Measurements from ENCODE around the gene TACR1. TPM values are rescaled to one million over a fixed set of nuclear protein-coding genes. Genes with fewer than 3 reads are reported as not detected.

The TACR1 gene
- total RNA-seq, 1 donor from 2014 or later: not detected

DNA sequence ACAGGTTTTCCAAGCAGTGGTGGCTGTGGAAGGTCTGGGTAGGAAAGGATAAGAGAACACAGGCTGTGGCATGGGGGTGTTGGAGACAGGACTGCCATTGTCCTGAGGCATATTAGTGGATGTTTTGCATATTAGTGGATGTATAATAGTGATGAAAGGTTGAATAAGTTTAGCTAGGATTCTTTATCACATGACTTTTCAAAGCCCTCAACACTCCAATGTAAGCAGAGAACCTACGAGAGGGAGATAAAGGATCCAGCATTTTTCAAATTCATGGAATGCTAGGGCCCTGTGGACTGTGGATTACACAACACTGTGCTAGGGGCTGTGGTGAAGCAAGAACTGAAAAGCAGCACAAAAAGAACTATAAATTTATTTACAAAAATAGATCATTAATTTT lies 177.6 kb downstream of the TACR1 start:
- peaks cover 9% of the 10 kb centered on the region for H3K4me1 Mint-ChIP-seq (ENCODE audit: unreplicated experiment)

DNA sequence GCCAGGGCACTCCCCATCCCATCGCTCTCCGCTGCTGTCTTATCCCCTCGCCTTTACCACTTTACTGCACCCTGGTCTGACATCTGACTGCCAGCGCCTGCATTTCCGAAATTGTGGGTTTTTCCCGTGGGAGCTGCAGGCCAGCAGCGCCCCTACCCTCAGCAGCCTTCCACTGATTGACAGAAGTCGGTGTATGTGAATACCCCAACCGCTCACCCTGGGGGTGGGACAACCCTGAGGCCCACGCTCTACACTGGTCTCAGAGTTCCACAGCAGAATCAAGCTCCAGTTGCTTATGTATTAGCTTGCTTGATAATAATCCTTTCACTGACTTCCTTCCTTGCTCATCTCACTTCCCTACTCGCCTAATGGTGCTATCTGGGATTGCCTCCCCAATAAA lies 178.8 kb downstream of the TACR1 start:
- Mint-ChIP-seq H3K27me3 (ENCODE audit: unreplicated experiment) (no peaks in the 10 kb centered on the region), H3K36me3 (ENCODE audit: unreplicated experiment) (no peaks in the 10 kb centered on the region), H3K4me1 (ENCODE audit: unreplicated experiment) (peaks cover 9% of the 10 kb centered on the region), H3K9me3 (ENCODE audit: unreplicated experiment) (peaks cover 3% of the 10 kb centered on the region), H3K27ac (ENCODE audit: unreplicated experiment) (no peak overlapping the region), H3K4me3 (ENCODE audit: unreplicated experiment) (no peak overlapping the region)
- TF ChIP-seq, protein P1, sequence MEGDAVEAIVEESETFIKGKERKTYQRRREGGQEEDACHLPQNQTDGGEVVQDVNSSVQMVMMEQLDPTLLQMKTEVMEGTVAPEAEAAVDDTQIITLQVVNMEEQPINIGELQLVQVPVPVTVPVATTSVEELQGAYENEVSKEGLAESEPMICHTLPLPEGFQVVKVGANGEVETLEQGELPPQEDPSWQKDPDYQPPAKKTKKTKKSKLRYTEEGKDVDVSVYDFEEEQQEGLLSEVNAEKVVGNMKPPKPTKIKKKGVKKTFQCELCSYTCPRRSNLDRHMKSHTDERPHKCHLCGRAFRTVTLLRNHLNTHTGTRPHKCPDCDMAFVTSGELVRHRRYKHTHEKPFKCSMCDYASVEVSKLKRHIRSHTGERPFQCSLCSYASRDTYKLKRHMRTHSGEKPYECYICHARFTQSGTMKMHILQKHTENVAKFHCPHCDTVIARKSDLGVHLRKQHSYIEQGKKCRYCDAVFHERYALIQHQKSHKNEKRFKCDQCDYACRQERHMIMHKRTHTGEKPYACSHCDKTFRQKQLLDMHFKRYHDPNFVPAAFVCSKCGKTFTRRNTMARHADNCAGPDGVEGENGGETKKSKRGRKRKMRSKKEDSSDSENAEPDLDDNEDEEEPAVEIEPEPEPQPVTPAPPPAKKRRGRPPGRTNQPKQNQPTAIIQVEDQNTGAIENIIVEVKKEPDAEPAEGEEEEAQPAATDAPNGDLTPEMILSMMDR (IDR thresholded peaks at IDR 0.05): no peak
- DNase-seq (ENCODE audit: extremely low spot score, unreplicated experiment): no peak

More for the DNA sequence above, 177.6 kb downstream of the TACR1 start:
- TF ChIP-seq, protein P1 (IDR thresholded peaks at IDR 0.05): no peak
- Mint-ChIP-seq H3K4me3 (ENCODE audit: unreplicated experiment) (no peak overlapping the region), H3K36me3 (ENCODE audit: unreplicated experiment) (no peaks in the 10 kb centered on the region), H3K9me3 (ENCODE audit: unreplicated experiment) (no peaks in the 10 kb centered on the region), H3K27me3 (ENCODE audit: unreplicated experiment) (no peaks in the 10 kb centered on the region), H3K27ac (ENCODE audit: unreplicated experiment) (no peak overlapping the region)
- DNase-seq (ENCODE audit: extremely low spot score, unreplicated experiment): no peak

DNA sequence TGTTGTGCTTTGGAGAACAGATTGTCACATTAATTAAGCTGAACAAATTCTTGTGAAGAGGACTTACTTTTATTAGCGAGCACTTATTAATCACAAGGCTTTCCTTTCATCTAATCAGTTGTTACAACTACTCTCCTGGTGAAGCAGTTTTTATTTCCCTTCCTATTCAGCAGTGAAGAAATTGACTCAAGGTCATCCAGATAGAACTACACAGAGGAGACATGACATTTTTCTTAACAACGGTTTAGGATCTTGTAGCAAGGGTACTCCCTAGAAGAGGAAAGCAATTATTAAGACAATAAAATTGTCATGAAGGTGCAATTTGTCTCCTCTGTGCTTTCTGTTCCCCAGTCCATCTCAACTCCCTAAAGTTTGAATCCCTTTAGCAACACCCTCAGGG lies 179.5 kb downstream of the TACR1 start:
- Mint-ChIP-seq H3K4me3 (ENCODE audit: unreplicated experiment) (no peak overlapping the region), H3K36me3 (ENCODE audit: unreplicated experiment) (no peaks in the 10 kb centered on the region), H3K27ac (ENCODE audit: unreplicated experiment) (no peak overlapping the region), H3K4me1 (ENCODE audit: unreplicated experiment) (peaks cover 9% of the 10 kb centered on the region), H3K27me3 (ENCODE audit: unreplicated experiment) (no peaks in the 10 kb centered on the region), H3K9me3 (ENCODE audit: unreplicated experiment) (peaks cover 10% of the 10 kb centered on the region)
- TF ChIP-seq, protein P1 (IDR thresholded peaks at IDR 0.05): no peak
- DNase-seq (ENCODE audit: extremely low spot score, unreplicated experiment): no peak

DNA sequence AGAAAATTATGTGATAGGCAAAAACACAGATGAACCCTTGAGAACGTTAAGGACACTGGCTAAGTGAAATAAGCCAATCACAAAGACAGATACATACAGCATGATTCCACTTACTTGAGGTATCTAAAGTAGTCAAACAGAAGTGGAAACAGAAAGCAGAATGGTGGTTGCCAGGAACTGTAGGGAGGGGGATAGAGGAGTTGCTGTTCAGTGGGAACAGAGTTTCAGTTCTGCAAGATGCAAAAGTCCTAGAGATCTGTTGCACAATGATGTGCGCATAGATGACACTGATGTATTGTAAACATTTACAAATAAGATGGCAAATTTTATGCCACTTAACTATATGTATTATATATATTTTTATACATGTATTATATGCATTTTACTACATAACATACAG lies 181.2 kb downstream of the TACR1 start:
- no peaks in the 10 kb centered on the region for H3K36me3 Mint-ChIP-seq (ENCODE audit: unreplicated experiment)
- no peaks in the 10 kb centered on the region for H3K27me3 Mint-ChIP-seq (ENCODE audit: unreplicated experiment)
- H3K4me1 Mint-ChIP-seq (ENCODE audit: unreplicated experiment): peaks cover 9% of the 10 kb centered on the region
- peaks cover 17% of the 10 kb centered on the region for H3K9me3 Mint-ChIP-seq (ENCODE audit: unreplicated experiment)
- DNase-seq (ENCODE audit: extremely low spot score, unreplicated experiment): no peak
- no peak overlapping the region for H3K27ac Mint-ChIP-seq (ENCODE audit: unreplicated experiment)
- TF ChIP-seq, protein P1 (IDR thresholded peaks at IDR 0.05): no peak
- no peak overlapping the region for H3K4me3 Mint-ChIP-seq (ENCODE audit: unreplicated experiment)

DNA sequence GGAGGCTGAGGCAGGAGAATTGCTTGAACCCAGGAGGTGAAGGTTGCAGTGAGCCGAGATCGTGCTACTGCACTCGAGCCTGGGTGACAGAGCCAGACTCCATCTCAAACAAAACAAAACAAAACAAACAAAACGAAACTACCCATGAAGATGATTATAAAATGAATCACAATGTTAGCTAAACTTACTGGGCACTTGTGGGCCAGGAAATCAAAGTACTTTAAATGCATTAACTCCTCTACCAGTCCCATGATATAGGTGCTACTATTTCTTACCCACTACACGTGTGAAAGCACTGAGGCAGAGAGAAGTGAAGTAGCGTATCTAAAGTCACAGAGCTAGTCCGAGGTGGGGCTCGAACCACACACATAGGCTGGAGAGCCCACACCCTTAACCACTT lies 187.2 kb downstream of the TACR1 start:
- TF ChIP-seq, protein P1 (IDR thresholded peaks at IDR 0.05): no peak
- DNase-seq (ENCODE audit: extremely low spot score, unreplicated experiment): no peak
- H3K4me3 Mint-ChIP-seq (ENCODE audit: unreplicated experiment): no peak overlapping the region
- no peak overlapping the region for H3K27ac Mint-ChIP-seq (ENCODE audit: unreplicated experiment)
- H3K4me1 Mint-ChIP-seq (ENCODE audit: unreplicated experiment): peaks cover 10% of the 10 kb centered on the region
- no peaks in the 10 kb centered on the region for H3K36me3 Mint-ChIP-seq (ENCODE audit: unreplicated experiment)
- no peaks in the 10 kb centered on the region for H3K27me3 Mint-ChIP-seq (ENCODE audit: unreplicated experiment)
- H3K9me3 Mint-ChIP-seq (ENCODE audit: unreplicated experiment): peaks cover 17% of the 10 kb centered on the region

All from osteocyte (in vitro differentiated cells).